Kidney epithelial cell (primary cell): ENCODE measurements around the gene SORL1. TPM values are rescaled to one million over a fixed set of nuclear protein-coding genes. Genes with fewer than 3 reads are reported as not detected.

Experiments
- DNase-seq: peaks from one replicate; pipeline ENCODE4 v3.0.0-alpha.2; 2010; ENCODE audit warnings: low read depth
- H3K27me3 ChIP-seq: 2 replicates; pipeline ENCODE4 v1.6.0; 2011; ENCODE audit warnings: low read length; ENCODE audit not compliant: control insufficient read depth, insufficient read depth
- H3K36me3 ChIP-seq: 2 replicates; pipeline ENCODE4 v1.5.1; 2011; ENCODE audit warnings: low read length; ENCODE audit not compliant: control insufficient read depth, insufficient read depth
- H3K4me3 ChIP-seq: 2 replicates; pipeline ENCODE4 v1.5.1; 2011; ENCODE audit warnings: low read depth, mild to moderate bottlenecking, control low read depth, low read length
- CTCF ChIP-seq: IDR thresholded peaks from 2 replicates; pipeline ENCODE4 v1.5.1; 2011; ENCODE audit warnings: mild to moderate bottlenecking, moderate library complexity, low read length, control low read depth, inconsistent platforms; ENCODE audit not compliant: insufficient read depth, poor library complexity, severe bottlenecking
- total RNA-seq: library from RNA; depleted of rRNA; stranded (reverse); fragments of >200 nt; gene quantifications from 2 replicates; pipeline ENCODE4 v1.2.3, GENCODE V29; 2015

The SORL1 gene
- total RNA-seq, 1 donor from 2014 or later, result 4.1 TPM

DNA sequence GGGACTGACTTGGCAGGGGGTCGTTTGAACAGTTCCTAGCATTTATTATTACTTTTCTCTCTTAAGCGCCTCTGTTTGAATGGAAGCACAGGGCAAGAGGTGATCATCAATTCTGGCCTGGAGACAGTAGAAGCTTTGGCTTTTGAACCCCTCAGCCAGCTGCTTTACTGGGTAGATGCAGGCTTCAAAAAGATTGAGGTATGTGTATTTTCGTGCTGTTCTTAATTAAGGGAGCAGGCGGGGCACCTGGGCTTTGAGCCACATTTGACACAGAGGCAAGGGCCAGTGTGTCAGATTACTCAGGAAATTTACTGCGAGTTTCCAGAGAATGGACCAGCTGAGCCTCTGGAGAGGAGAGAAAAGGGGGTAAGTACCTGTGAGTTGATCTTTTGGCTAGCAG lies 103.0 kb downstream of the SORL1 start:
- TF ChIP-seq CTCF, result no peak
- no peaks in the 10 kb centered on the region for H3K36me3 ChIP-seq
- H3K27me3 ChIP-seq, result no peaks in the 10 kb centered on the region
- H3K4me3 ChIP-seq, result no peak overlapping the region
- no peak for DNase-seq

GRCh38 chr11:121556937-121557336 lies 104.8 kb downstream of the SORL1 start:
- no peak for TF ChIP-seq CTCF
- no peak for DNase-seq
- no peaks in the 10 kb centered on the region for H3K27me3 ChIP-seq
- H3K36me3 ChIP-seq, result no peaks in the 10 kb centered on the region
- no peak overlapping the region for H3K4me3 ChIP-seq

DNA sequence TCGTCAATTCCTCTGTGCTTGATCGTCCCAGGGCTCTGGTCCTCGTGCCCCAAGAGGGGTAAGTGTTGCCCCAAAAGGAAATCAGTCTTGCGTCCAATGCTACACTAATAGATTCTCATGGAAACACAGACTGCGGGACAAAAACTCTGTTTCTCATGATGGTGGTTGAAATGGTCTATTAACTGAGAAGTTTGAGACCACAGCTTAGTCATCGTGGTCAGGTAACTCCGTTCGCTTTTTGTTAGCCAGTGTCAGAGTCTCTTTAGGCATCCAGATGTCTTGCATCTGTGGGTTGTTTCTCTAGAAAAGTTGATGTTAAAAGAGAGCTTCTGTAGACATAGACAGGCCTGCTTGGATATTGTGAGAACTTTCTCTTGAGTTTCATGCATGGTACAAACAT lies 105.2 kb downstream of the SORL1 start:
- DNase-seq, result peak; percentile 61
- no peak for TF ChIP-seq CTCF
- Histone ChIP-seq H3K27me3 (no peaks in the 10 kb centered on the region), H3K4me3 (no peak overlapping the region), H3K36me3 (no peaks in the 10 kb centered on the region)

- Histone ChIP-seq H3K4me3 (no peak overlapping the region), H3K36me3 (no peaks in the 10 kb centered on the region), H3K27me3 (no peaks in the 10 kb centered on the region)
- TF ChIP-seq CTCF, result no peak
- DNase-seq, result no peak
Measured at GRCh38 chr11:121559606-121560200, 107.6 kb downstream of the SORL1 start.

GRCh38 chr11:121560236-121560635 lies 108.1 kb downstream of the SORL1 start:
- H3K27me3 ChIP-seq, result no peaks in the 10 kb centered on the region
- no peaks in the 10 kb centered on the region for H3K36me3 ChIP-seq
- no peak for DNase-seq
- no peak for TF ChIP-seq CTCF
- no peak overlapping the region for H3K4me3 ChIP-seq

- no peak for TF ChIP-seq CTCF
- no peak overlapping the region for H3K4me3 ChIP-seq
- DNase-seq, result no peak
- no peaks in the 10 kb centered on the region for H3K36me3 ChIP-seq
- H3K27me3 ChIP-seq, result no peaks in the 10 kb centered on the region
Measured at GRCh38 chr11:121561240-121561639, 109.1 kb downstream of the SORL1 start.
